IMR-90 (cell line): Measurements from ENCODE around the gene RPS26. TPM values are rescaled to one million over a fixed set of nuclear protein-coding genes. Genes with fewer than 3 reads are reported as not detected.

Source experiments
- ATAC-seq: fragments of 200-7000 bp; cut with Tn5 transposase; 2 replicates; pipeline ENCODE4 v1.9.1; 2020; ENCODE audit warnings: low read depth, mild to moderate bottlenecking, moderate library complexity
- BruUV-seq: library from RNA; stranded (reverse); fragments of 400-500 nt; replicated peaks from 2 replicates; lab custom pipeline; 2021; lab: Mats Ljungman, UMichigan
- CTCF ChIA-PET: fragments of 300-600 bp; formaldehyde crosslinking; extraction: SDS; loops from one replicate; lab custom pipeline; 2021; ENCODE audit warnings: antibody characterized with exemption; lab: Yijun Ruan, JAX
- POLR2A ChIA-PET: fragments of 300-600 bp; sonication (Branson Sonifier 250); formaldehyde crosslinking; loops from one replicate; lab custom pipeline; 2022; ENCODE audit warnings: antibody characterized with exemption; ENCODE audit not compliant: unreplicated experiment; lab: Charles Lee
- DNase-seq: peaks from one replicate; pipeline ENCODE4 v3.0.0; 2013
- H2AFZ ChIP-seq: replicated peaks from 2 replicates; pipeline ENCODE3; 2013; ENCODE audit warnings: low read length, mild to moderate bottlenecking; ENCODE audit not compliant: poor library complexity
- H2AK5ac ChIP-seq: 2 replicates; pipeline ENCODE4 v1.6.1; 2013; ENCODE audit warnings: low read depth, low read length, inconsistent platforms
- H2AK9ac ChIP-seq: replicated peaks from 2 replicates; pipeline ENCODE3; 2013; ENCODE audit warnings: mild to moderate bottlenecking, low read depth, low read length, moderate library complexity; ENCODE audit not compliant: poor library complexity
- H2BK120ac ChIP-seq: 2 replicates; pipeline ENCODE4 v1.6.1; 2013; ENCODE audit warnings: low read depth, low read length, inconsistent platforms
- H2BK15ac ChIP-seq: 3 replicates; pipeline ENCODE4 v1.6.1; 2013; ENCODE audit warnings: low read depth, low read length, inconsistent platforms
- H2BK20ac ChIP-seq: 2 replicates; pipeline ENCODE4 v1.6.1; 2013; ENCODE audit warnings: low read depth, mild to moderate bottlenecking, inconsistent platforms, low read length, moderate library complexity
- H2BK5ac ChIP-seq: 2 replicates; pipeline ENCODE4 v1.6.1; 2013; ENCODE audit warnings: mild to moderate bottlenecking, low read depth, low read length, inconsistent platforms; ENCODE audit not compliant: poor library complexity, severe bottlenecking
- H3K14ac ChIP-seq: replicated peaks from 2 replicates; pipeline ENCODE4 v1.6.1; 2013; ENCODE audit warnings: low read depth, low read length, inconsistent platforms
- H3K18ac ChIP-seq: 2 replicates; pipeline ENCODE4 v1.6.1; 2013; ENCODE audit warnings: low read depth, low read length, control low read depth
- H3K23ac ChIP-seq: 2 replicates; pipeline ENCODE4 v1.6.1; 2013; ENCODE audit warnings: low read depth, low read length, inconsistent platforms
- H3K27ac ChIP-seq: 2 replicates; pipeline ENCODE4 v1.5.1; 2013; ENCODE audit warnings: mild to moderate bottlenecking, control low read depth, low read length; ENCODE audit not compliant: insufficient read depth
- H3K27me3 ChIP-seq: 2 replicates; pipeline ENCODE4 v1.6.1; 2013; ENCODE audit warnings: low read length; ENCODE audit not compliant: control insufficient read depth, insufficient read depth
- H3K36me3 ChIP-seq: 2 replicates; pipeline ENCODE4 v1.6.1; 2013; ENCODE audit warnings: low read length, mixed read lengths; ENCODE audit not compliant: control insufficient read depth, insufficient read depth
- H3K4ac ChIP-seq: 2 replicates; pipeline ENCODE4 v1.6.1; 2013; ENCODE audit warnings: low read depth, low read length, inconsistent platforms
- H3K4me1 ChIP-seq: 2 replicates; pipeline ENCODE4 v1.6.1; 2013; ENCODE audit warnings: low read length, mixed read lengths; ENCODE audit not compliant: control insufficient read depth, insufficient read depth
- H3K4me2 ChIP-seq: 2 replicates; pipeline ENCODE4 v1.6.1; 2013; ENCODE audit warnings: low read depth, mild to moderate bottlenecking, control low read depth, low read length, moderate library complexity
- H3K4me3 ChIP-seq: 2 replicates; pipeline ENCODE4 v1.5.1; 2013; ENCODE audit warnings: low read depth, mild to moderate bottlenecking, control low read depth, low read length, moderate library complexity; ENCODE audit not compliant: insufficient read depth
- H3K56ac ChIP-seq: 2 replicates; pipeline ENCODE4 v1.6.1; 2013; ENCODE audit warnings: low read length, inconsistent platforms; ENCODE audit not compliant: insufficient read depth; ENCODE audit errors: extremely low read depth
- H3K79me1 ChIP-seq, 2 experiments: 2 replicates each; pipeline ENCODE4 v1.6.1; 2013; ENCODE audit warnings: low read length in 2 of 2, inconsistent platforms in 1 of 2, low read depth in 1 of 2
- H3K9ac ChIP-seq: 2 replicates; pipeline ENCODE4 v1.6.1; 2013; ENCODE audit warnings: low read depth, low read length, control low read depth
- H3K9me1 ChIP-seq: 2 replicates; pipeline ENCODE4 v1.6.1; 2013; ENCODE audit warnings: low read length, inconsistent platforms; ENCODE audit not compliant: insufficient read depth
- H3K9me3 ChIP-seq: 2 replicates; pipeline ENCODE4 v1.6.1; 2013; ENCODE audit warnings: low read length; ENCODE audit not compliant: control insufficient read depth, insufficient read depth
- H4K20me1 ChIP-seq: 2 replicates; pipeline ENCODE4 v1.6.1; 2013; ENCODE audit warnings: low read length, inconsistent platforms; ENCODE audit not compliant: insufficient read depth
- H4K5ac ChIP-seq: 2 replicates; pipeline ENCODE4 v1.6.1; 2013; ENCODE audit warnings: mild to moderate bottlenecking, low read depth, low read length, control low read depth
- H4K8ac ChIP-seq, 2 experiments: 2 replicates each; pipeline ENCODE4 v1.6.1; 2013; ENCODE audit warnings: low read depth in 2 of 2, low read length in 2 of 2, control low read depth in 1 of 2, inconsistent platforms in 1 of 2
- H4K91ac ChIP-seq: 2 replicates; pipeline ENCODE4 v1.6.1; 2013; ENCODE audit warnings: low read depth, low read length, inconsistent platforms; ENCODE audit not compliant: insufficient read depth
- BHLHE40 ChIP-seq: fragments of 150-350 bp; IDR thresholded peaks from 2 replicates; pipeline ENCODE4 v1.6.1; 2016; ENCODE audit warnings: mild to moderate bottlenecking, low read depth, low read length
- CHD1 ChIP-seq: IDR thresholded peaks from 2 replicates; pipeline ENCODE4 v1.6.1; 2012; ENCODE audit warnings: low read depth, low read length, improper control_type of control experiment
- ELK1 ChIP-seq: fragments of 150-350 bp; IDR thresholded peaks from 2 replicates; pipeline ENCODE4 v1.6.1; 2016; ENCODE audit warnings: low read depth, mild to moderate bottlenecking, low read length, moderate library complexity, borderline replicate concordance
- FOS ChIP-seq: fragments of 150-350 bp; IDR thresholded peaks from 2 replicates; pipeline ENCODE4 v1.6.1; 2016; ENCODE audit warnings: low read depth, low read length
- NFE2L2 ChIP-seq: fragments of 150-350 bp; IDR thresholded peaks from 2 replicates; pipeline ENCODE4 v1.6.1; 2016; ENCODE audit warnings: low read depth, mild to moderate bottlenecking, low read length
- POLR2A ChIP-seq: IDR thresholded peaks from 2 replicates; pipeline ENCODE4 v1.6.1; 2012; ENCODE audit warnings: mild to moderate bottlenecking, low read depth, low read length
- RAD21 ChIP-seq: IDR thresholded peaks from 2 replicates; pipeline ENCODE4 v1.6.1; 2012; ENCODE audit warnings: low read length, improper control_type of control experiment
- RCOR1 ChIP-seq: IDR thresholded peaks from 2 replicates; pipeline ENCODE4 v1.6.1; 2012; ENCODE audit warnings: mild to moderate bottlenecking, low read length, improper control_type of control experiment; ENCODE audit not compliant: insufficient replicate concordance
- RFX5 ChIP-seq: IDR thresholded peaks from 2 replicates; pipeline ENCODE4 v1.8.0; 2012; ENCODE audit warnings: low read depth, mild to moderate bottlenecking, low read length, moderate library complexity
- USF2 ChIP-seq: fragments of 150-350 bp; IDR thresholded peaks from 2 replicates; pipeline ENCODE4 v1.6.1; 2017; ENCODE audit warnings: mild to moderate bottlenecking, antibody characterized with exemption, low read length, low read depth
- WGBS, 2 experiments: methylation state at CpG; one replicate each; pipeline versions ENCODE4 v1.1.5 to v1.1.7; 2013; ENCODE audit warnings: missing lambda C conversion rate in 2 of 2; ENCODE audit not compliant: insufficient read length in 1 of 2; ENCODE audit errors: extremely low coverage in 2 of 2; 5-methylcytosine and 5-hydroxymethylcytosine counted together
- dilution Hi-C: fragments of 300-500 bp; cut with HindIII; formaldehyde crosslinking; loops from one replicate; pipeline ENCODE4 v1.14.3; 2018; ENCODE audit warnings: low sequenced_read_pairs; ENCODE audit not compliant: unreplicated experiment
- in situ Hi-C: fragments of 300-500 bp; cut with MboI; formaldehyde crosslinking; loops from 3 replicates; pipeline ENCODE4 v1.14.3; 2019; ENCODE audit warnings: low sequenced_read_pairs, inconsistent platforms, mixed read lengths
- intact Hi-C: fragments of 100-400 bp; cut with micrococcal nuclease; formaldehyde crosslinking; loops from 2 replicates; pipeline ENCODE4 v1.10.0; 2022
- polyA plus RNA-seq, 3 experiments: library from polyadenylated mRNA; depleted of rRNA; stranded (reverse); fragments of >200 nt; gene quantifications; 2 replicates each; pipeline ENCODE4 v1.2.3, GENCODE V29; 2012; ENCODE audit warnings: low replicate concordance in 1 of 3
- total RNA-seq: library from RNA; depleted of rRNA; stranded (reverse); fragments of >200 nt; gene quantifications from 2 replicates; pipeline ENCODE4 v1.2.3, GENCODE V29; 2012

The RPS26 gene
- total and polyA plus RNA-seq, 2 of the 4 experiments (the other 2 are of a cell fraction): 307 to 1,824 TPM

- TF ChIP-seq RFX5 (no peak), BHLHE40 (no peak)
These were observed 40.0 kb downstream of the RPS26 start (continued) for GRCh38 chr12:56081393-56082347.

GRCh38 chr12:56082382-56082781 is 40.7 kb downstream of the RPS26 start:
- in situ Hi-C loops: no loop called here
- no CpG with 5 or more reads among the region's 2 CpGs for WGBS, 2 experiments
- H2BK120ac ChIP-seq: no peak overlapping the region
- H3K23ac ChIP-seq: no peak overlapping the region
- no peak overlapping the region for H2AK9ac ChIP-seq
- H3K4me2 ChIP-seq: no peak overlapping the region
- H4K91ac ChIP-seq: no peak overlapping the region
- H4K5ac ChIP-seq: no peak overlapping the region
- no peak overlapping the region for H2AK5ac ChIP-seq
- H2BK5ac ChIP-seq: no peak overlapping the region
- 0 out of 2 replicates have a peak, but pooled peaks cover 3% of the 10 kb centered on the region for H3K9me1 ChIP-seq
- no peaks in the 10 kb centered on the region for H3K79me1 ChIP-seq
- no peak overlapping the region for H3K4me3 ChIP-seq
- ATAC-seq: no peak
- no peak overlapping the region for H3K9ac ChIP-seq
- H3K27me3 ChIP-seq: peaks cover 38% of the 10 kb centered on the region
- no peak overlapping the region for H2AFZ ChIP-seq
- dilution Hi-C loops: no loop called here
- no peak overlapping the region for H2BK20ac ChIP-seq
- no peak overlapping the region for H3K56ac ChIP-seq
- no peak overlapping the region for H3K14ac ChIP-seq
- intact Hi-C loops: no loop called here
- CTCF ChIA-PET: no interaction called here
- no peak overlapping the region for H2BK15ac ChIP-seq
- H3K4ac ChIP-seq: no peak overlapping the region
- no peaks in the 10 kb centered on the region; the same call in 1 of the 2 replicates for H4K20me1 ChIP-seq
- no peak overlapping the region for H3K27ac ChIP-seq
- H3K9me3 ChIP-seq: no peaks in the 10 kb centered on the region
- TF ChIP-seq NFE2L2 (no peak), CHD1 (no peak), RAD21 (no peak), RFX5 (no peak), BHLHE40 (no peak), ELK1 (no peak), POLR2A (no peak), FOS (no peak), USF2 (no peak), RCOR1 (no peak)
- POLR2A ChIA-PET: no interaction called here
- H3K4me1 ChIP-seq: peaks cover 4% of the 10 kb centered on the region; the same call in 1 of the 2 replicates
- H3K36me3 ChIP-seq: no peaks in the 10 kb centered on the region
- BruUV-seq: no TSS peak
- H4K8ac ChIP-seq: no peak overlapping the region
- no peak for DNase-seq
- H3K18ac ChIP-seq: no peak overlapping the region
